Spinal cord (tissue), 10 donors: ENCODE results near the gene RASAL3. TPM values are rescaled to one million over a fixed set of nuclear protein-coding genes. Genes with fewer than 3 reads are reported as not detected.

Experiments used
- DNase-seq, 6 donors: peaks; one replicate each; pipeline versions ENCODE4 v3.0.0 to v3.0.0-alpha.2; 2013 to 2015; ENCODE audit warnings: low spot score in 6 of 6, low read depth in 4 of 6
- H3K27ac ChIP-seq: one replicate; pipeline ENCODE4 v1.5.1; 2013; ENCODE audit warnings: low read depth, low read length, control low read depth
- H3K27me3 ChIP-seq: one replicate; pipeline ENCODE4 v1.6.1; 2013; ENCODE audit warnings: low read length; ENCODE audit not compliant: control insufficient read depth, insufficient read depth
- H3K36me3 ChIP-seq: one replicate; pipeline ENCODE4 v1.6.1; 2013; ENCODE audit warnings: low read length; ENCODE audit not compliant: control insufficient read depth, insufficient read depth
- H3K4me1 ChIP-seq: one replicate; pipeline ENCODE4 v1.6.1; 2013; ENCODE audit warnings: low read length; ENCODE audit not compliant: control insufficient read depth, insufficient read depth
- H3K4me3 ChIP-seq: one replicate; pipeline ENCODE4 v1.5.1; 2013; ENCODE audit warnings: low read depth, low read length, control low read depth
- H3K9me3 ChIP-seq: one replicate; pipeline ENCODE4 v1.6.1; 2013; ENCODE audit warnings: low read length; ENCODE audit not compliant: control insufficient read depth, insufficient read depth
- WGBS: methylation state at CpG from one replicate; pipeline ENCODE4 v1.1.5; 2013; ENCODE audit warnings: missing lambda C conversion rate; ENCODE audit not compliant: insufficient coverage; 5-methylcytosine and 5-hydroxymethylcytosine counted together
- long read RNA-seq, 4 donors: transcript quantifications; one replicate each; lab custom pipeline, GENCODE V29; 2026
- polyA plus RNA-seq, 2 donors: library from polyadenylated mRNA; unstranded; fragments of 120-200 nt; gene quantifications; one replicate each; pipeline ENCODE4 v1.2.1, GENCODE V29; 2013; ENCODE audit not compliant: insufficient read length in 2 of 2
- total RNA-seq, 2 donors: library from RNA; depleted of rRNA in 1 of 2; stranded (reverse); fragments of 120-200 nt in 1 of 2; fragments of >200 nt in 1 of 2; gene quantifications; one replicate each; pipeline versions ENCODE4 v1.2.3 to v1.2.4, GENCODE V29; 2013 to 2014
- donor health status: healthy.

The RASAL3 gene
- total RNA-seq (1 to 10 TPM; 1.9 TPM), polyA plus RNA-seq (1 to 10 TPM; 3.6 to 4.2 TPM)
- long read RNA-seq, donor 1: 0 reads
- long read RNA-seq, donor 2: 0 reads
- long read RNA-seq, donor 3: 0 reads
- long read RNA-seq, donor 4: 0 reads

DNA sequence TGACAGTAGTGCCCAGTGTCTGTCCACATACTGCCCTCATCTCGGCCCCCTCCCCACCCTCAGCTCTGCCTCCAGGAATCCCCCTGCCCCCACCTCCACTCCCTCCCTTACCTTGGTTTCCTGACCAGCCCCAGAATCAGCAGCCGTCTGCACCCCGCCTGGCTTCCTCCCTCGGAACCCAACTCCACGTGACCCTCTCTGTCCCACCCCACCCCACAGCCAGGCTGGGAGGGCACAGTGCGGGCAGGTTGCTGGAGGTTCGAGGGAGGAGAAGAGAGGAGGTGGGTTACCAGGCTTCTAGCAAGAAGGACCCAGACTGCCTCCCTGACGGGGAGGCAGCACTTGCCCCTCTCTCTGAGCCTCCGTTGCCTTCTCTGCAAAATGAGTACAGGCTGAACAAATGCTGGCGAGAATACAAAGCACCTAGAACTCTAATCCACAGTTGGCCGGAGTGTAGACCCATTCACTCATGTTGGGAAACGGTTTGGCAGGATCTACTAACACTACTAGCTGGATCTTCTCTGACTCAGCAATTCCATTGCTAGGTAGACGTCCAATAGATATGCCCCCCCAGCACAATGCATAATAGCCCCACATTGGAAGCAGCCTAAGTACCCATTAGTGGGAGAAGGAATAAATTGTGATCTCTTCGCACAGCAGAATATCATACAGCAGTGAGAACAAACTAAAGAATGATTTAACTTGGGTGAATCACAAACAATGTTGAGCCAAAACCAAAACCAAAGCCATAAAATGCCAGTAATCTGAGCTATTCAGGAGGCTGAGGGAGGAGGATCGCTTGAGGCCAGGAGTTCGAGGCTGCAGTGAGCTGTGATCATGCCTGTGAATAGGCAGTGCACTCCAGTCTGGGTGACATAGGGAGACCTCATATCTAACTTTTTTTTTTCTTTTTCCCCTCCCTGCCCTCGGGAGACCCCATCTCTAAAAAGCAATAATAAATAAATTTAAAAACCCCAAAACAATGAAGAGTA lies at the start of gene RASAL3:
TSS of gene RASAL3 (minus strand) at position 151 of the 992 bp plus-strand sequence. CDS start 186 bp downstream, outside the sequence.
- 36% methylated on average over 6 of the region's 17 CpGs for WGBS
- DNase-seq: no peak
- H3K27me3 ChIP-seq: peaks cover 42% of the 10 kb centered on the region
- no peaks in the 10 kb centered on the region for H3K36me3 ChIP-seq
- H3K27ac ChIP-seq: no peak within 1 kb of the TSS
- H3K9me3 ChIP-seq: no peaks in the 10 kb centered on the region
- H3K4me3 ChIP-seq: no peak within 1 kb of the TSS
- H3K4me1 ChIP-seq: peaks cover under 1% of the 10 kb centered on the region

DNA sequence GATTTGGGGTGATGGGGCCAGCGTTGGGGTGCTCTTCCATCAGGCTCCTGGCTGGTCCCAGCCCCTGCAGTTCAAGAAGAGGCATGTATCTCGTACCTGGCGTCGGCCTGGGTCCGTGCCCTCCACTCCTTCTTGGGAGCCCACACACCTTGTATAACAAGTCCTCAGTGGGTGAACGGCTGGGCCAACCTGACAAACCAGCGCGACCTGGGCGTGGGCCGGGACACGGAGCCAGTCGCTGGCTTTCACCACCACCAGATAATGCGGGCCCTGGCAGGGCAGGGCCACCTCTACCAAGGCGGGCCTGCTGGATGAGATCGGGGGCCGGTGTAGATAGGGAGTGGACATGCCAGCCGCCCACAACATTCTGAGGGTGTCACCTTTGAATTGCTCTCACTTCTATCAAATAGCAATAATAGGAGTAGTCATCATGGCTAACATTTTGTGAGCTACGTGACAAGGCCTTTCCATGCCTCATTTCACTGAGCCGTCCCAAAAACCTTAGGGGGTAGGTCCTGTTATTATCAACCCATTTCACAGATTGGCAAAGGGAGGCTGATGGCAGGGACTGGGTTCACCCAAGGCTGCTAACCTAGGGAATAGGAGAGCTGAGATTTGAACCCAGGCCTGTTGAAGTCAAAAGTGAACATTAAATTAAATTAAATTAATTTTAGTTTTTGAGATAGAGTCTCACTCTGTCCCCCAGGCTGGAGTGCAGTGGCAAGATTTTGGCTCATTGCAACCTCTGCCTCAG lies 47.5 kb upstream of the RASAL3 start:
- DNase-seq: no peak

GRCh38 chr19:15508035-15508710 lies 43.8 kb upstream of the RASAL3 start, which contains the start of gene CYP4F22:
TSS of gene CYP4F22 (plus strand) at chr19:15508525. CDS start at chr19:15525337, 16,812 bp downstream.
- H3K9me3 ChIP-seq: no peaks in the 10 kb centered on the region
- WGBS: 2% methylated on average over 48 of the region's 52 CpGs
- no peak within 1 kb of the TSS for H3K27ac ChIP-seq
- no peaks in the 10 kb centered on the region for H3K36me3 ChIP-seq
- no peak within 1 kb of the TSS for H3K4me3 ChIP-seq
- peaks cover 4% of the 10 kb centered on the region for H3K4me1 ChIP-seq
- H3K27me3 ChIP-seq: peaks cover 39% of the 10 kb centered on the region
- DNase-seq: no peak

More for the DNA sequence above, 47.5 kb upstream of the RASAL3 start:
- Histone ChIP-seq H3K9me3 (no peaks in the 10 kb centered on the region), H3K36me3 (no peaks in the 10 kb centered on the region), H3K4me1 (peaks cover 4% of the 10 kb centered on the region), H3K27ac (no peak overlapping the region), H3K27me3 (peaks cover 34% of the 10 kb centered on the region), H3K4me3 (no peak overlapping the region)
- WGBS: 94% methylated on average over 12 of the region's 19 CpGs

GRCh38 chr19:15507068-15508034 lies 43.0 kb upstream of the RASAL3 start:
- H3K4me3 ChIP-seq: no peak overlapping the region
- H3K36me3 ChIP-seq: no peaks in the 10 kb centered on the region
- H3K9me3 ChIP-seq: no peaks in the 10 kb centered on the region
- 79% methylated on average over 10 of the region's 14 CpGs for WGBS
- H3K27ac ChIP-seq: no peak overlapping the region
- H3K4me1 ChIP-seq: peaks cover 4% of the 10 kb centered on the region
- no peak for DNase-seq
- H3K27me3 ChIP-seq: peaks cover 39% of the 10 kb centered on the region

- H3K4me3 ChIP-seq: no peak overlapping the region
- no peaks in the 10 kb centered on the region for H3K9me3 ChIP-seq
- WGBS: 63% methylated on average over 2 of the region's 5 CpGs
- H3K36me3 ChIP-seq: no peaks in the 10 kb centered on the region
- DNase-seq: no peak
- H3K27ac ChIP-seq: no peak overlapping the region
- peaks cover 4% of the 10 kb centered on the region for H3K4me1 ChIP-seq
- H3K27me3 ChIP-seq: peaks cover 39% of the 10 kb centered on the region
Observed at GRCh38 chr19:15506074-15506571, 41.8 kb upstream of the RASAL3 start.

GRCh38 chr19:15502264-15502663 lies 37.9 kb upstream of the RASAL3 start:
- no peak overlapping the region for H3K4me3 ChIP-seq
- peaks cover 13% of the 10 kb centered on the region for H3K27me3 ChIP-seq
- DNase-seq: no peak

GRCh38 chr19:15501596-15501995 lies 37.3 kb upstream of the RASAL3 start:
- Histone ChIP-seq H3K36me3 (no peaks in the 10 kb centered on the region), H3K27ac (no peak overlapping the region), H3K27me3 (peaks cover 9% of the 10 kb centered on the region), H3K9me3 (no peaks in the 10 kb centered on the region), H3K4me1 (no peaks in the 10 kb centered on the region), H3K4me3 (no peak overlapping the region)
- 60% methylated on average over 1 of the region's 1 CpG for WGBS
- no peak for DNase-seq

More at GRCh38 chr19:15502264-15502663, 37.9 kb upstream of the RASAL3 start:
- no peaks in the 10 kb centered on the region for H3K9me3 ChIP-seq
- no peaks in the 10 kb centered on the region for H3K4me1 ChIP-seq
- 17% methylated on average over 1 of the region's 1 CpG for WGBS
- no peak overlapping the region for H3K27ac ChIP-seq
- H3K36me3 ChIP-seq: no peaks in the 10 kb centered on the region

DNA sequence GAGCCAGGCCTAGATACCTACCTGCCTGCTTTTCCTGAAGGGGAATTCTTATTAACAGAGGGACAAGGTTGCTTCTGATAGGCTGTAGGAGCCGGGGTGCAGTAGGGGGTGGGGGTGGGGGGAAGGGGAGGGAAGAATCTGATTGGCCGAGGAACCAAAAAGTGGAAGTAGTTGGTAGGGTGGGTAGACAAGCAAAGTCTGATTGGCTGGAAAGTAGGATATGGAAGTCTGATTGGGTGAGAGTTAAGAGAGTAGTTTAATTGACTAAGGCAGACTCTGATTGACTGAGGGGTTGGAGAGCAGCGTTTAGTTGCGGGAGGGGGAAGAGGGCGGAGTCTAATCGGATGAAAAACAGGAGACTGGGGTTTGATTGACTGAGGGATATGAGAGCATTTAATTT lies 34.6 kb upstream of the RASAL3 start:
- H3K9me3 ChIP-seq: no peaks in the 10 kb centered on the region
- H3K27me3 ChIP-seq: peaks cover 5% of the 10 kb centered on the region
- H3K27ac ChIP-seq: no peak overlapping the region
- WGBS: 57% methylated on average over 6 of the region's 6 CpGs
- no peaks in the 10 kb centered on the region for H3K36me3 ChIP-seq
- H3K4me1 ChIP-seq: no peaks in the 10 kb centered on the region
- no peak for DNase-seq
- no peak overlapping the region for H3K4me3 ChIP-seq
